G401.6 (cell line): Measurements from ENCODE around the gene CILP2.

Experiments
- FAIRE-seq: peaks from 2 replicates; lab custom pipeline; 2012; peaks lifted over from hg19 to GRCh38; lab: Jason Lieb, UNC

Gene CILP2

DNA sequence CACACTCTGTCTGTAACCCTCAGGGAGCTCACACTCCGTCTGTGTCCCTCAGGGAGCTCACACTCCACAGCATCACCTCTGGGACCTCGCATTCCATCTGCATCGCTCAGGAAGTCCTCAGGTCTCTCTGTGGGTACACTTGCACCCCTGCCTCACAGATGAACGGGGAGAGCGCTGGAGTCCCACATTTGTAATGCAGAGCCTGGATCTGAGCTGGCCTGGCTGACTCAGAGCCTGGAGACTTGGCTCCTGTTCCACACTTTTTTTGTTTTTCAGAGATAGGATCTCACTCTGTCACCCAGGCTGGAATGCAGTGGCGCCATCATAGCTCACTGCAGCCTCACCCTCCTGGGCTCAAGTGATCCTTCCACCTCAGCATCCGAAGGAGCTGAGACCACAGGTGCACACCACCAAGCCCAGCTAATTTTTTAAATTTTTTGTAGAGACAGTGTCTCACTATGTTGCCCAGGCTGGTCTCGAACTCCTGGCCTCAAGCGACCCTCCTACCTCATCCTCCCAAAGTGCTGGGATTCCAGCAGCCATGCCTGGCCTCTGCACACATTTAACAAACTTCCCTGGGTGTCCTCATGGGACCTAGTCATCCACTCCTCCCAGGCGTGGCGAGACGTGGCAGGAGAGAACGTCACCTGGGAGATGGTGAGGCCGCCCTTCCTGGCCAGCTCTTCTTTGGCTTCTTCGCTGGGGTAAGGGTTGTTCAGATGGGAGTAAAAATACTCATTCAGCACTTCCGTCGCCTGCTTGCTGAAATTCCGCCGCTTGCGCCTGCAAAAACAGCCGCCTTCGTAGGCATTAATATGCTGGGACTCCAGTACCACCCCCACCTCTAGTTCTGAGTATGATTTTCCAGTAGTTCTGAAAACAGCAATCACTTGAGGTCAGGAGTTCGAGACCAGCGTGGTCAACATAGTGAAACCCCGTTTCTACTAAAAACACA is 31.0 kb downstream of the CILP2 start:
- FAIRE-seq = no peak

DNA sequence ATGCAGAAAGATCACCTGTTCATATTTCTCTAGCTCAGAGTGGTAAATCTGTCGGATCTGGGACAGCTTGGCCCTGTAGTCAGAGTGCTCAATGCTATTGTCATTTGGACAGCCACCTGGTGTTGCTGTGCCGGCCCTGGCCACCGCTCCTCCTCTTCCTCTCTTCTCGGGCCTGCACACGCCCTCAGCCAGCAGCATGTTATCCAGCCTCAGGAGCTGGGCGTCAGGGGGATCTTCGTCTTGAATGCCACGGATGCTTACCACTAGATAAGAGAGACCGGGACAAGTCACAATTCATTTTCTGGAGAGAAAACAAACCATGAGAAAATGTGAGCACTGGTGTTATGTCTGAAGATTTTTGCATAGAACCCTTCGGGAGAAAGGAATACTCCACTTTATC is 32.5 kb downstream of the CILP2 start:
- no peak for FAIRE-seq

DNA sequence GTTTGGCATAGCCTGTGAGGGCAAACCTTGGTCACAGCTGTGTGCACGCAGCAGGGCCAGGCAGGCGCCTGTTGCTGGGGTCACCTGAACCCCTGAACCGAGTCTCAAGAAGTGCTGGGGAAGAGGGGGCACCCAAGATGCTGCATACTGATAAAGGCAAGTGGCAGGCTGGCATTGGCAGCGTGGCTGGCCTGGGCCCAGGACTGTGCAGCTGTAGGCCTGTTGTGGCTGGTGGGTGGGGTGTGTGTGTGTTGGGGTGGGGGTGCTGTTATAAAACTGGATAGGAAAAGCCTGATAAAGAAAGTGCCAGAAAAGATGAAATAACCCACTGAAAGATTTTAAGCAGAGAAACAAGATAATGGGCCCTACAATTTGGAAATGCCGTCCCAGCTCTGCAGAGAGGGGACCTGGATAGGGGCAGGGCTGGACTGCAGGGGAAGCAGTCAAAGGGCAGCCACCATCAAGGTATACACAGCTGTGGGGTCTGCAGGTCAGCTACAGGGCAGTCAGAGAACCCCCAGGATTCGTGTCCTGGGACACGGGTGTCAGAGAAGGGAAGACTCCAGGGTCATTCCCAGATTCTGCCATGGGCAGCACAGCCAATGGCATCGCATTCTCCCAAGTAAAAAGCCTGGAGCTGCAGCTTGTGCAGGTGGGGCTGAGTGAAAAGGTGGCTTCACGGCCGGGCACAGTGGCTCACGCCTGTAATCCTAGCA is 33.2 kb downstream of the CILP2 start:
- FAIRE-seq = no peak

DNA sequence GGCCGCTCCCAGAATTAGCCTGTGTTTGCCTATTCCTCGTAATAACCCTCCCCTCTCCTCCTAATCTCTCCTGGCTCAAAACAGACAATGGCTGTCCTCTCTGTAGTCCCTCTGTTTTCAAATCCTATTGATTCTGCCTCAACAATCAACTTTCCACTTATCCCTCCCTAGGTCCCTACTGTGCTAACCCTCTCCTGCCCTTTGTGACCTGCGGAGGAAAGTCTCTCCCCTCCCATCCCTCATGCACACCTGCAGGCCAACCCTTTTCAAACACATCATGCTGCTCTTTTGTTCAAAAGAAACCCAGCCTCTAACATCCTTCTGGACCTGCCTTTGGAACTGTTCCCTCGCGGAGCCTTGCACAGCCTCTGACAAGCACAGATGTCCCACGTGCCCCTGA is 37.3 kb downstream of the CILP2 start:
- no peak for FAIRE-seq

DNA sequence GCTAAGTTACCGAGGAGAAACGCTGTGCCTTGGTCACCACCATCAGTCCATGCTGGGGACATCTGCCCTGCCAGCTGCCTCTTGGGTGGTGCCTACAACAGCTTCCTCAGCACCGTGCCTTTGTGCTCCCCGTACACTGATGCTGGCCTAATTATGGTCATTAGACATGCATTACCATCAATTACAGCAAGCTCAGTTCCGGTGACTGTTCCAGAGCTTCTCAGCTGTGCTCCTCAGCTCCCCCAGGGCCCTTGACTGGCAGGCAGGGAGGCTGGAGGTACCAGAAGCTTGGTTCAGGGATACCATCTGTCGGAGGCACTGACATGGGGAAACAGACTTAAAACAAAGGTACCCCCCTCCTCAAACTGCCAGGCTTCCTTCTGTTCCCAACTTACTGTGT is 40.2 kb downstream of the CILP2 start:
- no peak for FAIRE-seq

DNA sequence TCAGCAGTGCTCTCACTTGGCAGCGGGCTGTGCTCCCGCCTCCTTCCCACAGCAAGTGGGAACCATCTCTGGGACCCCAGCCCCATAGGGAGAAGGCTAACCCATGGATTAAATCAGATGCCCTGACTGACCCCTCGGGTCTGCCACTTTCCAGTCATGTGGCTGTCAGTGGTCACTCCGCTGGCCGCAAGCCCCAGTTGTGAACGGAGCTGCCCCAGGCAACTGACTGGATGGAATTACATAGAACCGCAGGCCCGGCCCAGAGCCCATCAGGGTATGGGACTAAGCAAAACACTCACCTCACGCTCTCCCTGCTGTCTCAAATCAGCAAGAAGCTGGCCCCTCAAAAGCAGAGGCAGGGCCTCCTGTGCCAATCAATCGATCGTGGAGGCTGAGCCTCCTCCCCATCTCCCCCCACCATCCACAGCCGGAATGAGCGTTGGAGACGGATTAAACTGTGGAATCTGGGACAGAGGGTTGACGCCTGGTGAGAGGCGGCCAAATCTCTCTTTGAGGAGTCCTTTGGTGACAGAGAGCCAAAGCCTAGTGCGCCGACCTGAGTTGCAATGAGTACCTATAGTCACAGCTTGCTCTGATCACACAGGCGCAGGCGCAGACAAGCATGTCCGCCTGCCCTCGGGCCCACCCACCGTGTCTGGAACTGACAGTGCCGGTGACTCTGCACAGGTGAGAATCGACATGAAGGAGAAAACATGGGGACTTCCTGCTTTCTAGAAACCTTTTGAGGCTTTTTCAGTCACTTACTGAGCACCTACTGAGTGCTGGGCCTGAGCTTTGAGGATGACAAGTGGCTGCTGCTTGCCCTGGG is 41.7 kb downstream of the CILP2 start:
- FAIRE-seq = no peak

DNA sequence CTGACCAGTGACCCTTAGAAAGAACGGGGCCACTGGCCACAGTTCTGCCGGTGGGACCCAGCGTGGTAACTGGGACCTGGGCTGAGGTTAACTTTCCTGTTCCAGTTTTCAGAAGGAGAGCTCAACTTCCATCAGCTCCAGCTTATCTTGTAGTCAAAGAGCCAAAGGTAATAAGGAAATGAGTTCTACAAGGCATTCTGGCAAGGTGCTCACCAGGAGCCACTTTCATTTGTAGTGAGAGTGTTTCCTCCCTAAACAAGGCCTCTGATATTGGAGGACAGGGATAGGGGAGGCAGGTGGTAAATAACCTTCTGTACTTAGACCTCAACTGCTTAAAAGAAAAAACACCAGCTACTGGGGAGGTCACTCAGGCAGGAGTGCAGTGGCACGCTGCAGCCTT is 42.4 kb downstream of the CILP2 start:
- FAIRE-seq = no peak

DNA sequence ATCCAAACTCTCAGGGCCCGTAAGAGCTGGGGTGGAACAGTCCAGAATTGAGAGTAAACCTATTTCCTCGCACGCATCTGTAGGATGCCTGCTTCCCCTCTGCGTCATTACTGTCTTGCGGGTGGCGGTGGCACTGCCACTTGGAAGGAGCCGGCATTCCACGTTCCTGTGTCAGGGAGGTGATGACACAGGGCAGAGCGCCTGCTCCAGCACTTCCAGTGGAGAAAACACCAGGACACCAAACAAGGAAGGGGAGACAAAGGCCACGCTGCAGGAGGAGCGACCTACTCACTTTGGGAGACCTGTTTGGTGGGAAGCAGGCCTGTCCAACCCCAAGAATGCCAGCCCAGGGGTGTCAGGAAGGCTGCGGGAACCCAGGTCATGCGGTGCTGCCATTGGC is 43.3 kb downstream of the CILP2 start:
- no peak for FAIRE-seq

DNA sequence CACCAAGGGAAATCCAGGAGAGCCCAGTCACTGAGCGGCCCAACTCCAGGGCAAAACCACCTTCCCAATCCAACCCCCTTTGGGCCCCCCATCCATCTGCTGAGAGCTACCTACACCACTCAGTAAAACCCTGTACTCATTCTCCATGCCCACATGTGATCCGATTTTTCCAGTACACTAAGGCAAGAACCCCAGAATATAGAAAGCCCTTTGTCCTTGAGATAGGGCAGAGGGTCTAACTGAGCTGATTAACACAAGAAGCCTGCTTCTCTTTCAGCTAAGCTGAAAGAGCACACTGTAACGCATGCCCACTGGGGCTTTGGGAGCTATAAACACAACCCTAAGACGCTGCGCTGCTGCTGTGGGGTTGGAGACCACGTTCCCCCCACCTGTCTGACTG is 44.4 kb downstream of the CILP2 start:
- FAIRE-seq = no peak

DNA sequence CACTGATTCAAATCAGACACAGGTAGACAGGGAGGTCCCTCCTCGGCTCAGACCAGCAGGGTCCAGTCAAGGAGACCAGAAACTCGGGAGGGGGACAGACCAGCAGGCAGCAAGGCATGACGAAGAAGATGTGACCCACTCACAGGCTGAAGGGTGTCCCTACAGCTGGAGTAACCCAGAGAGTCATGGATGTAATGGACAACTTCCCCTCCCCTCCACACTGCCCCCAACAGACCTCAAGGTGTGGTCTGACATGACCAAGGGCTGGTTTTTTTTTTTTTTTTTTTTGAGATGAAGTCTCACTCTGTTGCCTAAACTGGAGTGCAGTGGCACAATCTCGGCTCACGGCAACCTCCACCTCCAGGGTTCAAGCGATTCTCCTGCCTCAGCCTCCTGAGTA is 46.3 kb downstream of the CILP2 start:
- FAIRE-seq = no peak

DNA sequence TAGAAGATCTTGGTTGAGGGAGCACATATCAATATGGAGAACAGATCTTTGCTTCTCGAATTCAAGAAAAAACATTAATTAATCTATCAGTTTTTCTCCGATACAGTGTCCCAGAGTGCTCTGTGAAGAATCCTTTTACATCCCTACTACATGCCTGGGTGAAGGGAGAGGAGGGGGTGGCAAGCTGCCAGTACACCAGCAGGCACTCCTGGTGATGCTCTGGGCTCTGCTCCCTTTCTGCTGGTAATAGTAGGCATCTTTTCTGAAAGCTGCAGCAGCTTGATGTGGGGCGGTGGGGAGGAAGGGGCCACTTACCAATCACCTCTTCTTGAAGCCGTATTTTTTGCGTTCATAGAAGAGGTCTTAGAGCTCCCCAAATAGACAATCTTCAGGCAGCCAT is 49.7 kb downstream of the CILP2 start:
- no peak for FAIRE-seq

DNA sequence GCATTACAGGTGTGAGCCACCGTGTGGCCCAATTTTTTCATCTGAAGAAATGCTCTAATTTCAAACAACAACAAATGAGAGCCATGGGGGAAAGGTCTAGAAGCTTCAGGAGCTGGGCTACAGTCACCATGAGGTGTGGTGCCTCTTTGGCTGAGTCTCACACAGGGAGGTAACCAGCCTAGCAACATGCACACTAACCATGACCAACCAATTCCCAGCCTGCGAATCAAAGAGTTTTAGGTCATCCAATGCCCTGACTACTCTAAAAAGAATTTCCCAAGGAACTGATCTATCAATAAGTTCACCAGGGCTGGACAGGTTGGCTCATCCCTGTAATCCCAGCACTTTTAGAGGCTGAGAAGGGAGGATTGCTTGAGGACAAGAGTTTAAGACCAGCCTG is 50.5 kb downstream of the CILP2 start:
- no peak for FAIRE-seq

DNA sequence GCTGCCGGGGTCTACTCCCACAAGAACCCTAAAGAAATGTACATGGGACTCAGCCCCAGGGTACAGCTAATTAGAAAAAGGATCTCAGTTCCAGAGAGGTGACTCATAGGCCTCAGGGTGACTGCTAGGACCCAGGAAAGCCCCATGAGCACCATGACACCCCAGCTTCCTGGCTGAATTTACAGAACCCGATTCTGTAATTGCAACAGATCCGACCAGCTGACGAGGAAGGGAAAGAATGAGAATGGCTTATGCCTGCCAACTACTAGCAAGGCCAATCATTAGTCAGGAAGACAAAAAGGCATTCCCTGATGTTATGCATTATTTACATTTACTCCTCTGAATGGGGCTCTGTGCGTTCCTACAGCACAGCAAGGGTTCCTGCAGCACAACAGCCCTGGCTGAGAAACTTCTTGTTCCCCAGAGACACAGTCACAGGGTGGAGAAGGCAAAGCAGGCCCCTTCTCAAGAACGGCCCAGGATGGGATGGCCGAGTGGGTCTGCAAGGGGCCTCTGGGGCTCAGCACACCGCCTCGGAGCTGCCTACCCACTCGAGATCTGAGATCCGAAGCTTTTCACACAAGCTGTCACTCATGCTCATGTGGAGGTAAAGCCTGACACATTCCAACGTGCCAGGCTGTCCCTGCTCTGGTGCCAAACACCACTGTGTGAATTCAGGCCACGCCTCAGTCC is 53.2 kb downstream of the CILP2 start:
- FAIRE-seq = no peak

DNA sequence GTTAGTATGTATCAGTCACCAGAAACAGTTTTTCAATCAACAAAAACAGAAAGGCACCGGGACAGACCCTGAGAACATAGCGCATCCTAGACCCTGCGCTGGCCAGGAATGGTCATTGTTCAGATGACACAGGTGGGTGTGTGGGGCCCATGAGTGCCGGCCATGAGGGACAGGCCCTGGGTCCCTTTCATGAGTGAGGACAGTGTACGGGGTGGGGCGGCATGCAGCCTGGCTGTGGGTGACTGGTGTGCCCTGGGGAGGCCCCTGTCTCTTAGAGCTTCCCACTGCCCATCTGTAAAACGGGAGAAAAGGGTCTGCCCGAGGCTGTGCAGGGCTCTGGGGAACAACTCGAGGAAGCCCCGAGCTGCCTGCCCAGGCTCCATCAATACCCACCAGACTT is 54.6 kb downstream of the CILP2 start:
- no peak for FAIRE-seq

DNA sequence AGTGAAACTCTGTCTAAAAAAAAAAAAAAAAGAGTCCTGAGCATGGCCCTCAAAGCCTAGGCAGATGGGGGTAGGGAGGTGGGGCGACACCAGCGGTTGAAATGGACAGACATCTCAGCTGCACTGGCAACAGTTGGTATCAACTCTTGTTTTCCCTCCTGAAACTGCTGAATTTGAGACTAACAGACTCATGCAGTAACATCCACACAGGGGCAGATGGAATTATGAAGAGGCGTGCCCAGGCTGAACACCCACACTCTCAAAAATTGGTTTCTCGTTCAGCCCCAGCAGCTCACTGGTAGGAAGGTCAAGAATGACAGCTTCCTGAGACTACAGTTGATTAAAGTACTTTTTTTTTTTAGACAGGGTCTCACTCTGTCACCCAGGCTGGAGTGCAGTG is 56.3 kb downstream of the CILP2 start:
- FAIRE-seq = no peak

DNA sequence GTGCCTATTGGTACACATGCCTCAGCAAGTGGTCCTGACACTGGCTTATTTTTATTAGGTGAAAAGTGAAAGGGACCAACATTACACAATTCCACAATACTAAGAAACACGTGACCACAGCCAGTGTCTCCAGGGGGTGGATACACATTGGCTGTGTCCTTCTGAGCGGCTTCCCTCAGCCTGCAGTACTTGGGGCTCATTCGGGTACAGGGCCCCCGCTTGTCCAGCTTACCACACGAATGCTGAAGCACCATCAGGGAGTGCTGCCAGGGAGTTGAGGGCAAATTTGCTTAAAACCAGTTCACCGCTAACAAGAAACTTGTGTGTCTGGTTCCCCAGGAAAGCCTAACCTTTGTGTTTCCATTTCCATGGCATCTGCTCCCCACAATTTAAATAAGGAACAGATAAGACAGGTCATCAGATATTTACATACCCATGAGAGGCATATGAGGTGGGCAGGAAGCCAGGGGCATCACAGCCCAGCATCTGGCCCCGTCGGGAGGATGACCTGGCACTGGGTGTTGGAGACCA is 57.2 kb downstream of the CILP2 start:
- FAIRE-seq = no peak
